Neuronal stem cell (in vitro differentiated cells): ENCODE measurements around the gene TBL2.

Experiments
- DNase-seq: peaks from one replicate; pipeline ENCODE4 v3.0.0-alpha.2; 2013; ENCODE audit warnings: low spot score
- H2AFZ ChIP-seq: one replicate; pipeline ENCODE4 v1.6.1; 2013; ENCODE audit warnings: mild to moderate bottlenecking, low read length, inconsistent platforms
- H2AK5ac ChIP-seq: 2 replicates; pipeline ENCODE4 v1.6.1; 2013; ENCODE audit warnings: low read depth, mild to moderate bottlenecking, inconsistent platforms, low read length, moderate library complexity, mixed read lengths
- H2BK120ac ChIP-seq: 2 replicates; pipeline ENCODE4 v1.6.1; 2013; ENCODE audit warnings: low read depth, mild to moderate bottlenecking, inconsistent platforms, low read length, moderate library complexity, mixed read lengths
- H2BK12ac ChIP-seq: one replicate; pipeline ENCODE4 v1.6.1; 2013; ENCODE audit warnings: low read length, inconsistent platforms
- H2BK15ac ChIP-seq: 2 replicates; pipeline ENCODE4 v1.6.1; 2013; ENCODE audit warnings: mild to moderate bottlenecking, low read length, inconsistent platforms, mixed read lengths
- H2BK5ac ChIP-seq: one replicate; pipeline ENCODE4 v1.6.1; 2013; ENCODE audit warnings: inconsistent platforms, mild to moderate bottlenecking, low read length, moderate library complexity
- H3K14ac ChIP-seq: one replicate; pipeline ENCODE4 v1.6.1; 2013; ENCODE audit warnings: low read length, inconsistent platforms
- H3K18ac ChIP-seq: 2 replicates; pipeline ENCODE4 v1.6.1; 2013; ENCODE audit warnings: low read length, inconsistent platforms
- H3K23ac ChIP-seq: 2 replicates; pipeline ENCODE4 v1.6.1; 2013; ENCODE audit warnings: low read depth, mild to moderate bottlenecking, mixed read lengths, low read length, inconsistent platforms; ENCODE audit not compliant: poor library complexity
- H3K27ac ChIP-seq: replicated peaks from 3 replicates; pipeline ENCODE4 v1.5.1; 2013; ENCODE audit warnings: low read length, inconsistent platforms
- H3K27me3 ChIP-seq, 3 experiments: 2 replicates each; pipeline ENCODE4 v1.6.1; 2013; ENCODE audit warnings: low read length in 3 of 3, mild to moderate bottlenecking in 2 of 3, inconsistent platforms in 1 of 3, low read depth in 1 of 3, mixed read lengths in 1 of 3, moderate library complexity in 1 of 3; ENCODE audit not compliant: control insufficient read depth in 3 of 3, insufficient read depth in 3 of 3
- H3K36me3 ChIP-seq, 2 donors: replicated peaks in 1 of 2; 2 replicates each; pipeline ENCODE4 v1.6.1; 2013; ENCODE audit warnings: low read length in 2 of 2; ENCODE audit not compliant: control insufficient read depth in 2 of 2, insufficient read depth in 2 of 2
- H3K4ac ChIP-seq: 2 replicates; pipeline ENCODE4 v1.6.1; 2013; ENCODE audit warnings: inconsistent platforms, mild to moderate bottlenecking, low read length, moderate library complexity
- H3K4me1 ChIP-seq, 2 donors: 1 replicate in 1 of 2; 2 replicates in 1 of 2; pipeline ENCODE4 v1.6.1; 2013; ENCODE audit warnings: low read length in 2 of 2, low read depth in 1 of 2; ENCODE audit not compliant: control insufficient read depth in 2 of 2, insufficient read depth in 1 of 2
- H3K4me2 ChIP-seq: one replicate; pipeline ENCODE4 v1.6.1; 2013; ENCODE audit warnings: mild to moderate bottlenecking, low read length, inconsistent platforms; ENCODE audit not compliant: insufficient read depth, poor library complexity, severe bottlenecking
- H3K4me3 ChIP-seq, 2 donors: 2 replicates each; pipeline ENCODE4 v1.5.1; 2013; ENCODE audit warnings: low read length in 2 of 2, mild to moderate bottlenecking in 2 of 2, inconsistent platforms in 1 of 2, moderate library complexity in 1 of 2
- H3K79me1 ChIP-seq: one replicate; pipeline ENCODE4 v1.6.1; 2013; ENCODE audit warnings: low read depth, mild to moderate bottlenecking, inconsistent platforms, low read length, moderate library complexity
- H3K9ac ChIP-seq: one replicate; pipeline ENCODE4 v1.6.1; 2013; ENCODE audit warnings: mild to moderate bottlenecking, low read depth, low read length, inconsistent platforms; ENCODE audit not compliant: poor library complexity
- H3K9me3 ChIP-seq, 2 donors: replicated peaks in 1 of 2; 2 replicates each; pipeline versions ENCODE3 to v1.6.1; 2013; ENCODE audit warnings: low read length in 2 of 2, mild to moderate bottlenecking in 2 of 2, inconsistent platforms in 1 of 2, low read depth in 1 of 2, mixed read lengths in 1 of 2, moderate library complexity in 1 of 2; ENCODE audit not compliant: control insufficient read depth in 2 of 2, insufficient read depth in 1 of 2
- H4K8ac ChIP-seq: one replicate; pipeline ENCODE4 v1.6.1; 2013; ENCODE audit warnings: low read depth, mild to moderate bottlenecking, inconsistent platforms, low read length, moderate library complexity
- H4K91ac ChIP-seq: one replicate; pipeline ENCODE4 v1.6.1; 2013; ENCODE audit warnings: low read length, low read depth, mild to moderate bottlenecking, inconsistent platforms; ENCODE audit not compliant: poor library complexity
- WGBS, 2 donors: extraction: QIAGEN DNeasy Blood & Tissue Kit; methylation state at CpG; one replicate each; pipeline ENCODE4 v1.1.7; 2013; ENCODE audit warnings: missing lambda C conversion rate in 2 of 2, mixed read lengths in 1 of 2; ENCODE audit not compliant: insufficient read length in 2 of 2, insufficient replicate concordance in 1 of 2; ENCODE audit errors: extremely low coverage in 2 of 2; 5-methylcytosine and 5-hydroxymethylcytosine counted together

TBL2 gene

GRCh38 chr7:73595358-73595757, 17.0 kb upstream of the TBL2 start:
- Histone ChIP-seq H3K14ac (no peak overlapping the region), H3K23ac (no peak overlapping the region), H3K4ac (no peak overlapping the region), H3K27ac (no peak overlapping the region), H3K27me3 (peaks cover 0 to 26% (median 0%) of the 10 kb centered on the region in 3 experiments), H3K9me3 (no peaks in the 10 kb centered on the region), H3K36me3 (no peaks in the 10 kb centered on the region), H3K79me1 (peaks cover 1% of the 10 kb centered on the region), H3K4me1 (peaks cover 0 to 5% of the 10 kb centered on the region in 2 donors), H3K9ac (no peak overlapping the region), H2BK12ac (no peak overlapping the region), H3K4me3 (no peak overlapping the region), H3K4me2 (no peak overlapping the region), H4K8ac (no peak overlapping the region), H3K18ac (no peak overlapping the region), H2AK5ac (peak overlapping the region; percentile 63), H2BK5ac (no peak overlapping the region), H4K91ac (no peak overlapping the region), H2AFZ (no peak overlapping the region), H2BK120ac (no peak overlapping the region), H2BK15ac (no peak overlapping the region)
- WGBS, 2 donors: no CpG with 5 or more reads among the region's 9 CpGs
- DNase-seq: no peak

GRCh38 chr7:73593207-73594045, 15.0 kb upstream of the TBL2 start:
- peaks cover 0 to 18% (median 0%) of the 10 kb centered on the region in 3 experiments for H3K27me3 ChIP-seq
- H3K4me1 ChIP-seq: peaks cover 0 to 5% of the 10 kb centered on the region in 2 donors

DNA sequence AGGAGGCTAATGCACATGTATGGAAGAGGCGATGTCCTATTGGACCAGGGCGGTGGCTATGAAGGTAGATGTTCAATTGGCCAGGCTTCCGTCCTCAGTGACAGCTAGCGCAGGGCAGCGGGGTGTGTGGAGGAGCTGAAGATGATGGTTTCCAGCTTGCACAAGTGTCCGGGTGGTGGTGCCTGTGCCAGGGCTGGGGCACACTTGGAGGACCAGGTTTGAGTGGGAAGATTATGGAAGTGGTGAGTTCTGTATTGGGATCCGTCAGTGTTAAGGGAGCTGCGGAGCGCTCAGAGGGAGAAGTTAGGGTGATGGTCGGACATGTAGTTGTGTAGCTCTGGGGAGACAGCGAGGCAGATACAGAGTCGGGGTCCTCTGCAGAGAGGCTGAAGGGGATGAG, 8.5 kb upstream of the TBL2 start:
- Histone ChIP-seq H3K4me3 (no peak overlapping the region), H2AFZ (no peak overlapping the region), H2BK120ac (no peak overlapping the region), H2BK15ac (no peak overlapping the region), H3K9me3 (no peaks in the 10 kb centered on the region), H4K91ac (no peak overlapping the region), H2BK5ac (no peak overlapping the region), H3K23ac (no peak overlapping the region), H3K9ac (no peak overlapping the region), H3K4me1 (peaks cover 2 to 5% of the 10 kb centered on the region in 2 donors), H2BK12ac (no peak overlapping the region), H3K36me3 (no peaks in the 10 kb centered on the region), H3K4me2 (no peak overlapping the region), H3K27ac (no peak overlapping the region), H3K79me1 (peaks cover 3% of the 10 kb centered on the region), H4K8ac (no peak overlapping the region), H3K27me3 (no peaks in the 10 kb centered on the region), H3K18ac (no peak overlapping the region), H3K14ac (peak overlapping the region; percentile 1), H2AK5ac (peak overlapping the region; percentile 76), H3K4ac (no peak overlapping the region)
- no CpG with 5 or more reads among the region's 12 CpGs for WGBS, 2 donors
- no peak for DNase-seq

More at GRCh38 chr7:73593207-73594045, 15.0 kb upstream of the TBL2 start:
- Histone ChIP-seq H4K91ac (no peak overlapping the region), H2BK12ac (no peak overlapping the region), H4K8ac (no peak overlapping the region), H3K4ac (no peak overlapping the region), H3K23ac (peak overlapping the region; percentile 55), H3K27ac (no peak overlapping the region), H2AK5ac (no peak overlapping the region), H3K9me3 (no peaks in the 10 kb centered on the region), H3K4me3 (no peak overlapping the region), H3K14ac (no peak overlapping the region), H3K36me3 (no peaks in the 10 kb centered on the region), H3K18ac (peak overlapping the region; percentile 42), H3K9ac (no peak overlapping the region), H2BK15ac (no peak overlapping the region), H3K4me2 (no peak overlapping the region), H3K79me1 (no peaks in the 10 kb centered on the region), H2BK120ac (no peak overlapping the region), H2AFZ (no peak overlapping the region), H2BK5ac (no peak overlapping the region)
- DNase-seq: no peak
- WGBS, 2 donors: no CpG with 5 or more reads among the region's 14 CpGs

DNA sequence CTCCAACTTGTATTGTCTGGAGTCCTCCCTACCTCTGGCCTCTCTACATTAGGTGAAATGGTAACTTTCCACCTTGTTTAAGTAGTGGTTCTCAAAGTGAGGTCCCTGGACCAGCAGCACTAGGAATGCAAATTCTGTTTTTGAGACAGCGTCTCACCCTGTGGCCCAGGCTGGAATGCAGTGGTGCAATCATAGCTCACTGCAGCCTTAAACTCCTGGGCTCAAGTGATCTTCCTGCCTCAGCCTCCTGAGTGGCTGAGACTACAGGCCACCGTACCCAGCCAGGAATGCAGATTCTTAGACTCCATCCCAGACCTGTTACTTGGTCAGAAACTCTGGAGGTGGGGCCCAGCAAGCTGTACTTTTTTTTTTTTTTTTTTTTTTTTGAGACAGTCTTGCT, 6.8 kb upstream of the TBL2 start:
- H3K4ac ChIP-seq: no peak overlapping the region
- H3K4me1 ChIP-seq: peaks cover 7 to 8% of the 10 kb centered on the region in 2 donors
- peaks cover 3% of the 10 kb centered on the region for H3K79me1 ChIP-seq
- H2BK12ac ChIP-seq: no peak overlapping the region
- no peaks in the 10 kb centered on the region for H3K36me3 ChIP-seq
- H3K18ac ChIP-seq: no peak overlapping the region
- H3K27ac ChIP-seq: no peak overlapping the region
- H3K9me3 ChIP-seq: no peaks in the 10 kb centered on the region
- no peaks in the 10 kb centered on the region for H3K27me3 ChIP-seq
- DNase-seq: no peak
- H2AFZ ChIP-seq: no peak overlapping the region
- H2AK5ac ChIP-seq: no peak overlapping the region
- H3K4me2 ChIP-seq: no peak overlapping the region
- no peak overlapping the region for H2BK15ac ChIP-seq
- no peak overlapping the region for H4K91ac ChIP-seq
- no peak overlapping the region for H3K14ac ChIP-seq
- no peak overlapping the region for H3K9ac ChIP-seq
- no peak overlapping the region for H2BK120ac ChIP-seq
- H4K8ac ChIP-seq: no peak overlapping the region
- no peak overlapping the region for H2BK5ac ChIP-seq
- H3K23ac ChIP-seq: no peak overlapping the region
- no peak overlapping the region for H3K4me3 ChIP-seq
- WGBS, 2 donors: no CpG with 5 or more reads among the region's 2 CpGs
